HG03139 (cell line): Measurements from ENCODE around the gene CRYGS.
"Not testable (repeated sequence)": the region's sequence is repeated elsewhere in the genome, so short reads cannot be mapped to it uniquely, and the experiment has no call there.

ENCODE experiments used
- ATAC-seq: cut with Tn5 transposase; IDR thresholded peaks from one replicate; pipeline ENCODE4 v1.9.1; 2021; ENCODE audit not compliant: unreplicated experiment

Gene CRYGS

DNA sequence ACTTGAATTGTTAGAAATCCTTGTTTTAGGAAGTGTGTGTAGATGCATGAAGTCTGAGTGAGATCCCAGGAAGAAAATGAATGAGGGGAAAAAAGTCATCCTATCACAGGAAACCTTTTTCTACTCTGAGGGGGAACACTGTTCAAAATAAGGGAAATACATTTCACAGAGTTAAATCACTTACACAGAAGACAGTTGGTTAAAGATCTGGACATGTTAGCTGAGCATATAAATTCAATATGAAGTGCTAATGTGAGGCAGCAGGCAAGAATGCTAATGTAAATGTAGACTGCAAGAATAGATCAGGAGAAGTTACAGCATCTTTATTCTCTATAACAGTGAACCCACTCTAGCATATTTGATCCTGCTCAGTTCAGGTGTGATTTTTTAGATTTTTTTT is 20.4 kb upstream of the CRYGS start:
- ATAC-seq = no peak

DNA sequence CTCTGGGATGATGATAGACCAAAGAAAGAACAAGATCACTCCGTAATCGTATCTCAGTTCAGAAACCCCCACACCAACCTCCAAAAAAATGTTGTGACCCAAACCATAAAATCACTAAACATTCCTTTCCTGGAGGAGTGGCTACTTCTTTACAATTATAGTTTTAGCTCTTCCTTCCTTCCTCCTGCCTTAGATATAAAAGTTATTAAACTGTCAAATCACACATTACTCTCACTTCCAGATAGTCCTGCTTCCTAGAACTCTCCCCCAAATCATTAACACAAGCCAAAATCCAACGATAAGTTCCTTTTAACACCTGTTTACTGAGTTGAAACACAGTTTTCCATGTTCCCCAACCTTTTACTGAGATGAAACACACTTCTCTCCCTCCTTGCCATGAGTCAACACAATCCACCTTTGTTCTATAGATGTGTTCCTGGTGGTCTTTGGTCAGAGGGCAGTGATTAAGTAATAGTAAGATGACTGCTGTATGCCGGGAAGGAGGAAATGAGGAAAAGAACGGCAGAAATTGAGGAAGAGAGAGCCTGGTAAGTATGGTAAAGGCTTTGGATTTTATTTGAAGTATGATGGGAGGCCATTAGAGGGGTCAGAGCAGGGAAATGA is 8.3 kb upstream of the CRYGS start:
- no peak for ATAC-seq

GRCh38 chr3:186551387-186551786 is 7.2 kb upstream of the CRYGS start:
- no peak for ATAC-seq

DNA sequence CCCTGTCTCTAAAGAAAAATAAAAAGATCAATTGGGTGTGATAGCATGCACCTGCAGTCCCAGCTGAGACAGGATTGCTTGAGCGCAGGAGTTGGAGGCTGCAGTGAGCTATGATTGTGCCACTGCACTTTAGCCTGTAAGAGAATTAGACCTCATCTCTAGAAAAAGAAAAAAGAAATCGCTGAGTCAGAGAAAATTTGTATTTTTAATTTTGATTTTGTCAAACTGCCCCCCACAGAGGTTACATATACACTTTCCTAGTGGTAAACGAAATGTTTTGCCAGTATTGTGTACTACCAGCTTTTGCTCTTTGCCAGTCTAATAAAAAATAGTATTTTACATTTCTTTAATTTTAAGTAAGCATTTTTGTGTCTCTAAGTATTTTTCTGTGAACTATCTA is 5.3 kb upstream of the CRYGS start:
- ATAC-seq = no peak

- no peak for ATAC-seq
Observed at GRCh38 chr3:186540835-186541226, 3.3 kb downstream of the CRYGS start.

DNA sequence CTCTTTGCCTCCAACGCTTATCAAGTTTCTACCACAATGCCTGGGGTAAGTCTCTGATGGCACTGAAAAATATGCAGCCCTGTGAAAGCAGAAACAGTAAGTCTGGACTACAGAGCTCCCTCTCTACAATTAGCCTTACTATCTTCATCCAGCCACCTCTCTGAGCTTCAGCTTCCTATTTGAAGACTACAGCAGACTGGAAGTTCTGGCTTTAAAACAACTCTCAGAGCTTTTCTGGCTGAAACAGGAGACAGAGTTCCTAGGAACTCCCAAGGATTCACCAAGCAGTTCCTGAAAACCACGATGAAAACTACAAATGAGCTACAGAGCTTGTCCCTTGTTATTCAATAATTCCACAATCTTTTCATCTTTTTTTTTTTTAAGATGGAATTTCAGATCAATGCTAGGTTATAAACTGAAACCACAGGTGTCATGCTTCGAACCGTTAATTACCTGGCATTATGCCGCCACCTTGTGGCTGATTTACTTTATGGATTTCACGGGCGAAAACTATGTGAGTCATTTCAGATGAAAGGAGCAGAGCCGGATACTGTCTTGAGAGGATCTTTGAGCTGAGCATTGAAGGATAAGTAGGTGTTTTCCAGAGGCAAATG is 3.9 kb downstream of the CRYGS start:
- ATAC-seq = no peak

DNA sequence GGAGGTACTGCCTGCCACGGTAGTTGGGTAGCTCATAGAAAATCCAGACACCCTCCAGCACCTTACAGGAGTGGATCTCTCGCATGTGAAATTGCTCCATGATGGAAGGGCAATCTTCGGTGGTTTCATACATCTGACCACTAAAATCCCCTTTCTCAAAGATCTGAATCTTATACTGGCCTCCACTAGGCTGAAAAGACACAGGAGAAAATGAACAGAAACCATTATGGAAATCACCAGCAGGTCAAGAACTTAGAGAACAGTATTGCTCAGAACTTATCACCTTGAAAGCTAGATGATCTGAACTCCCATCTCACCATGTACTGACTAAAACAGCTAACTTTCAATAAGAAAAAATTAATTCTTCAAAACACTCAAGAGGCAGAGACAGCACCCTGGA is 5.4 kb downstream of the CRYGS start:
- no peak for ATAC-seq

DNA sequence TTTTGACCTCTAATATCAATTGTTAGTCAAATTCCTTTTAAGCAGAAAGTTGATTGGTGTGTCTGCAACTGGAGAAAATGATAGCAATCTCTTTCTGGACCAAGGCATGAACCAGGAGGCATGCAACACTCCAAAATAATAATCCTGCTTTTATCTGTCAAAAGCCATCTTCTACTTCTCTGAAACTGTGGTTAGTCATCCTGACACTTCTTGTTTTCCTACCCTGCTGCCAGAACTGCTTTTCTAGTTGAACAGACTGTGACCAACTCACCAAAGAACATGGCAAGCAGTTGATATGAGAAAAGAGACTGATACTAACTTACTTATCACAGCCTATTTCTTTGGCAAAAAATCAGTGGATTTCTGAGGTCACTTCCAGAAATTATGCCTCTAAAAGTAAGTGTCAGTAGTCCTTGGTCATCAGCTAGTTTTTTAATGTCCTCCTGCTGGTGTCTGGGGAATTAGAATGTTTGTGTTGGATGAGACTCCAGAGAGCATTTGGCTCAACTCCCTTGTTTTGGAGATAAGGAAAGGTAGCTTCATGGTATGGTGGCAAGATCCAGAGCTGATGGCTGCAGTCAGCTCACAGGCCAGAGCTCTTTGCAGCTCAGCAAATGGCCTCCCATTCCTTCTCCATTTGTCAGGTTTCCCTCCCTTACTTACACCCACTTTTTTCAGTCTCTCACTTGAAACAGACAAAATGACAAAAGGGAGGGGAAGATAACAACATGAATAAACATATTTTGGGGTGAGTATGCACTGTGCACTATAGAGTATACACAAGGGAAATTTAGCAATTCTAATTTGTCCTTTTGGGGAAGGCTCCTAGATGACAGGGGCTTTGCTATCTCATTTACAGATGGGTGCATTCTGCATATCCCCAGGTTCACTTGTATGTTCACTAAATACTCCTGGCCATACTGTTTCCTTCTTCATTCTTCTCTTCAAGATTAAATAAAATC is 7.0 kb downstream of the CRYGS start:
- ATAC-seq = no peak

- peak; percentile 77 for ATAC-seq
Observed at GRCh38 chr3:186534113-186534669, 10.0 kb downstream of the CRYGS start.

- peak; percentile 52 for ATAC-seq
Observed at GRCh38 chr3:186532598-186533072, 11.5 kb downstream of the CRYGS start.

DNA sequence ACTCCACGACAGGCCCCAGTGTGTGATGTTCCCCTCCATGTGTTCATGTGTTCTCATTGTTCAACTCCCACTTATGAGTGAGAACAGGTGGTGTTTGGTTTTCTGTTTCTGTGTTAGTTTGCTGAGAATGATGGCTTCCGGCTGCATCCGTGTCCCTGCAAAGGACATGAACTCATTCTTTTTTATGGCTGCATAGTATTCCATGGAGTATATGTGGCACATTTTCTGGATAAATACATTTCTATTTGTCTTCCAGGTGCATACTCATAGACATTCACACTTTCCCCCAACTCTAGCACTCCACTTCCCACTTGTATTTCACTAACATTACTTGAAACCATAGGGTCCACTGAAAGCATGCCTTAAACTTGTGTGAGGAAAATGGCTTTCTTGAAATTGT is 12.5 kb downstream of the CRYGS start:
- not testable (repeated sequence) for ATAC-seq

DNA sequence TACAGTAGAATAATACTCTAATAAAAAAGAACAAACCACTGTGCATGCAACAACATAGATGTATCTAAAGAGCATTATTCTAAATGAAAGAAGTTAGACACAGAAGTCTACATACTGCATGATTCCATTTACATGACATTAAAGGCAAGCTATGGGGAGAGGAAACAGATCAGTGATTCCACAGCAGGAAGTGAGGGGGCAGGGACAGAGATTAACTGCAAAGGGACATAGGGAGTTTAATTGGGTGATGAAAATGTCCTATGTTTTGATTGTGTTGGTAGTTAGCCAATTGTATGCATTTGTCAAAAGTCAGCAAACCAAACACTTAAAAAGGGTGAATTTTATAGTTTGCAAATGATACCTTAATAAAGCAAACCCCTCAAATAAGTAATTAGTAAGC is 13.8 kb downstream of the CRYGS start:
- no peak for ATAC-seq

DNA sequence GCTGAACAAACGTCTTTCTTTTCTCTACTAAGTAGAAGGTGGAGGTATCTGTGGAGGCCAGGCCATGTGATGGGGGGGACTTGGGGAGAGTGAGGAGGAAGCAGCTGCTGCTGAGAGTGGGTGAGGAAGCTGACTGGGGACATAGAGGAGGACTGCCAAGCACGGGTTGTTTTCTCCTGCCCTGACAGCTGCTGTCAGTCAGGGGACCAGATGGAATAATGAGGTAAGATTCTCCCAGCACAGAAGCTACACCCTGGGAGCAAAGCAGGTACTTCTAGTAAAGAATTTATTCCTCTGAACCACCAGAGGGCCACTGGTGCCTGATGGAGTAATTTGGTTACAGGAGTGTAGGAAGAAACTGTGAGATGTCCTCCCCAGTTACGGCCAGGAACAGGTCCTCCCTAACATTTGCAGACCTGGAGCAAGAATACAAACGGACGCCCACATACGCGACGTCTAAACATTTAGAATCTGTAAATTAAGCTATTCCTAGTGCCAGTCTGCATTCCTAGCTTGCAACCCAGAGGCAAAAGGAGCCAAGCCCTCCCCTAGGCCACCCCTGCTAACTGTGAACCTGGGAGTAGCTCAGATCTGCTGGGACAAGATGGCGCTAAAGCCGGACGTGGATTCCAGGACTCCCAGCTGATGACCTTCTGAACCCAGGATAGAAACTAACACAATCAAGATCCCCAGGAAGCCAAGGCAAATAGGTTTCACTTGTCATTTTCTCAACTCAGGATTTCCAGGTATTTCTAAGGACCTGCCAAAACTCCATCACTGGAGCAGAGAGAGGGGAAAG is 14.8 kb downstream of the CRYGS start:
- no peak for ATAC-seq

GRCh38 chr3:186526256-186526606 is 17.9 kb downstream of the CRYGS start:
- ATAC-seq = no peak

DNA sequence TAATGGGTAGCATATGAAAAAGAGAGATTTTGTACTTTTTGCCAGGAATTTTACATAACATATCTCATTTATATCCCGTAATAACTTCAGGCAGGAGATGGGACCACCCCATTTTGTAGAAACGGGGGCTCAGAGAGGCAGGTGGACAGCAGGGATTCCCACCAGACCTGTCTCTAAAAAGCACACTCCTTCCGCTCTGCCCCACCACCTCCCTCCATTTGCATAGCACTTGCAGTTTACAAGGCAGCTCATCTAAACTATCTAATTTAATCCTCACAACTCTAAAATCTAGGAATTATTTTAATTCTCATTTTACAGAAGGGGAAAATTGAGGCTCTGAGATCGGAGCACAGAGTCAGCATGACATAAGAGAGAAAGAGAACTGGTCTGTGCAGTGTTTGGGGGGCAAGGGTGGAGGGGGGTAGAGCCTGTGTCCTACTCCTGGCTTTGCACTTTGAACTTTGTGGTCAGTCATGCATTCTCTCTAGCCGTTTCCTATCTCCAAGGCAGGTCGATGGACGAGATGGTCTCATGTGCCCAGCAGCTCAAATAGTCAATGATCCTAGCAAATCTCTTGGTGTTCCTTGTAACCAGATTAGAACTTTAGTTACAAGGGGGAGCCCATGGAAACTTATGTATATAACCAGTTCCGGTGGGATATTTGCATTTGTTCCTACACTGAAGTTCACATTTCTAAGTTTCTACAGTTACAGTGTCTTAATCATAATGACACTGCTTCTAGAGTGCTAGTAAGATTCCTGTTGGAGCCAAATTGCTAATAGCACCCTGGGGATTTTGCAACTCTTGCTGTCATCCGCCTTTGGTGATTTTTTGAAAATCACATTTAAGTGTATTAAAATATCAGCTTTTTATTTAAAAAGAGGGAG is 18.6 kb downstream of the CRYGS start:
- no peak for ATAC-seq

GRCh38 chr3:186524616-186525015 is 19.6 kb downstream of the CRYGS start:
- no peak for ATAC-seq

- no peak for ATAC-seq
Observed at GRCh38 chr3:186523434-186523833, 20.7 kb downstream of the CRYGS start.

GRCh38 chr3:186523022-186523421 is 21.2 kb downstream of the CRYGS start:
- ATAC-seq = no peak

DNA sequence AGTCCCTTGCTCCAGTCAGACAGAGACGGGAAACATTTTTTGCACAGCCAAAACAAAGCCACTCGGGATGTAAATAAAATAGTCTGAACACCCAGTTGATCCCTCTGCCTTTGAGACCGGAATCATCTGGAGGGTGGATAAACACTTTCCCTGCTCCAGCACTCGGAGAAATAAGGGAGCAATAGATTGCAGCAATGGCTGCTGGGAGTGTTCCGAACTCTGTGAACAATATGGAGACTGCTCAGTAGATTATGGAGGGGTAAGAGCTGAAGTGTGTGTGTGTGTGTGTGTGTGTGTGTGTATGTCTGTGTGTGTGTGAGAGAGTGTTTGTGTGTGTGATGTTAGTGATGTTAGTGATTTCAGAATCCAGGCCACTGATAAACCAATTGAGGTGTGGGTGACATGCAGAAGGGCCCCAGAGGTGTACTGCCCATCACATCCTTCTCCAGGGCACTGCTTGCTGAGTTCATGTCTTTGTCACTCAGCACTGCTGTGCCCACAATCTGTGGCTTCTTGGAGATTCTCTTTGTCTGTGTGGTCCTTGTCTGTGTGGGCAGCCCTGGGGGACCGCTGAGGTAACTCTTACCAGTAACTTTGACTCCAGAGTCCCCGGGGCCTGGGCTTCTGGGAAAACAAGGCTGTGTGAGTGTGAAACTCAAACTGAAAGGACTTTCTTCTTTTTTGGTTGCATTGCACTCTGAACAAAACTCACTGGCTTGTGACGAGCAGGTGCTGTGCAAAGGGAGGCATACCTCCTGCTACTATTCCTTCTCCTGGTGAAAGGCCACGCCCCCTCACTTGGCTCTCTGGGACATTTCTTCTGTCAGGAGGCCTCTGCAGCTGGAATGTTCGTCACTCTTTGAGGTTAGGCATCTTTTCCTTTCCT is 23.0 kb downstream of the CRYGS start:
- peak; percentile 54 for ATAC-seq
